Upper lobe of left lung (tissue), 4 donors: ENCODE results near the gene CDC27.

Experiments used
- EP300 ChIP-seq, 4 donors: sonication (generic); formaldehyde crosslinking; IDR thresholded peaks; one replicate each; pipeline ENCODE4 v1.5.1; 2017; ENCODE audit warnings: antibody characterized with exemption in 4 of 4, control low read depth in 2 of 4
- POLR2A ChIP-seq, 4 donors: fragments of 450-650 bp; IDR thresholded peaks; one replicate each; pipeline ENCODE4 v1.5.1; 2016 to 2017; ENCODE audit warnings: antibody characterized with exemption in 4 of 4, mild to moderate bottlenecking in 2 of 4
- POLR2AphosphoS5 ChIP-seq, 2 donors: sonication (generic); formaldehyde crosslinking; IDR thresholded peaks; one replicate each; pipeline ENCODE4 v1.5.1; 2017; ENCODE audit warnings: antibody characterized with exemption in 2 of 2
- TF ChIP-seq, protein P1 (sequence below), 6 experiments: fragments of 450-650 bp in 4 of 6; fragments of 200-600 bp in 2 of 6; sonication (generic) in 2 of 6; IDR thresholded peaks; one replicate each; pipeline ENCODE4 v1.5.1; 2016 to 2019; ENCODE audit warnings: antibody characterized with exemption in 6 of 6

GRCh38 chr17:47076171-47076570 is 112.9 kb downstream of the CDC27 start:
- TF ChIP-seq, protein P1, sequence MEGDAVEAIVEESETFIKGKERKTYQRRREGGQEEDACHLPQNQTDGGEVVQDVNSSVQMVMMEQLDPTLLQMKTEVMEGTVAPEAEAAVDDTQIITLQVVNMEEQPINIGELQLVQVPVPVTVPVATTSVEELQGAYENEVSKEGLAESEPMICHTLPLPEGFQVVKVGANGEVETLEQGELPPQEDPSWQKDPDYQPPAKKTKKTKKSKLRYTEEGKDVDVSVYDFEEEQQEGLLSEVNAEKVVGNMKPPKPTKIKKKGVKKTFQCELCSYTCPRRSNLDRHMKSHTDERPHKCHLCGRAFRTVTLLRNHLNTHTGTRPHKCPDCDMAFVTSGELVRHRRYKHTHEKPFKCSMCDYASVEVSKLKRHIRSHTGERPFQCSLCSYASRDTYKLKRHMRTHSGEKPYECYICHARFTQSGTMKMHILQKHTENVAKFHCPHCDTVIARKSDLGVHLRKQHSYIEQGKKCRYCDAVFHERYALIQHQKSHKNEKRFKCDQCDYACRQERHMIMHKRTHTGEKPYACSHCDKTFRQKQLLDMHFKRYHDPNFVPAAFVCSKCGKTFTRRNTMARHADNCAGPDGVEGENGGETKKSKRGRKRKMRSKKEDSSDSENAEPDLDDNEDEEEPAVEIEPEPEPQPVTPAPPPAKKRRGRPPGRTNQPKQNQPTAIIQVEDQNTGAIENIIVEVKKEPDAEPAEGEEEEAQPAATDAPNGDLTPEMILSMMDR (IDR thresholded peaks at IDR 0.05), result no peak
- no peak for TF ChIP-seq POLR2A (IDR thresholded peaks at IDR 0.05)
- no peak for TF ChIP-seq POLR2AphosphoS5 (IDR thresholded peaks at IDR 0.05)
- TF ChIP-seq EP300 (IDR thresholded peaks at IDR 0.05), result no peak
